IPS-NIHi11 (cell line): ENCODE results near the gene ZNF219.

Experiments
- DNase-seq: peaks from one replicate; pipeline ENCODE4 v3.0.0; 2012; ENCODE audit warnings: mixed read lengths, low spot score

Gene ZNF219

DNA sequence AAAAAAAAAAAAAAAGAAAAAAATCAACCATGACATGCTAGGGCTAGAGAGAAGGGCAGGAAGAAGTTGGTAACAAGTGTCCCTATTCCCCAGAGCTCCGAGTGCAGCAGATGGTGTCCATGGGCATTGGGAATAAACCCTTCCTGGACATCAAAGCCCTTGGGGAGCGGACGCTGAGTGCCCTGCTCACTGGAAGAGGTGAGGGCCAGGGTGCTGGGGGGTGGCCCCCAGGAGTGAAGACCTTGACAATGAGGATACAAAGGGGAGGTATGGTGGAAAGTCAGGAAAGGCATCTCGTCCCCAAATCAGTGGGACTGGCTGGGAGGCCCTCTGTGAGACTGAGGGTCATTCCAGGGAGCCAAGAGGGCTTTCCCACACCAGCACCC, 11.6 kb downstream of the ZNF219 start:
- DNase-seq, result no peak

DNA sequence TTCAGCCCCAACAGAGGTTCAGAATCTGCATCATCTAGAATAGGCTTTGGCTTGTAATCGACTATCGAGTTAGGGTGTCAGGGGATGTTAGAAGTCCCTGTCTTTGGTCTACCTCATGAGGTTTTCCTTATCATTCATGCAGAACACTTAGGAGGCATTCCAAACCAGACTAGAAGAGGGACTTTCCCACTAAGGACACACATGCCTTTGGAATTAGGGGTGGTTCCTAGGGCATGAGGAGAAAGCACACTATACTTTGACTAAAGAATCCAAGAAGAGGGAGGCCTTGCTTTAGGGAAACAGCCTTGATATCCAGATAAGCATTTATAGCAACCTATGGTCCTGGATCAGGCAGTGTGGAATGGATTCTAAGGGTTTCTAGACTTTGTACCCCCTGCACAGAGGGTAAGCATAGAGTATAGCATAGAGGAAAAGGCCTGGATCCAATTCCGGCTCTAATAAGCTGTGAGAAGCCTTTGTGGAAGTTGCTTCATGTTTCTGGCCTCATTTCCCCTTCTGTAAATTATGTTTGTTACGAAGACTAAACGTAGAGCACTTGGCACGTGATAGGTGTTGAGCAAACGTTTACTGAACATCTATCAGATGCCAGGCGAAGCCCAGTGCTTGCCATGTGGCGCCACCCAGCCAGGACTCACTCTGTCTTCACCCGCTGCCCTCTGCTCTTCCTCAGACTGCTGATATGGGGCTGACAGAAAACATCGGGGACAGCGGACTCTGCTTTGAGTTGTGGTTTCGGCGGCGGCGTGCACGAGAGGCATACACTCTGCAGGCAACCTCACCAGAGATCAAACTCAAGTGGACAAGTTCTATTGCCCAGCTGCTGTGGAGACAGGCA, 13.2 kb downstream of the ZNF219 start:
- no peak for DNase-seq

DNA sequence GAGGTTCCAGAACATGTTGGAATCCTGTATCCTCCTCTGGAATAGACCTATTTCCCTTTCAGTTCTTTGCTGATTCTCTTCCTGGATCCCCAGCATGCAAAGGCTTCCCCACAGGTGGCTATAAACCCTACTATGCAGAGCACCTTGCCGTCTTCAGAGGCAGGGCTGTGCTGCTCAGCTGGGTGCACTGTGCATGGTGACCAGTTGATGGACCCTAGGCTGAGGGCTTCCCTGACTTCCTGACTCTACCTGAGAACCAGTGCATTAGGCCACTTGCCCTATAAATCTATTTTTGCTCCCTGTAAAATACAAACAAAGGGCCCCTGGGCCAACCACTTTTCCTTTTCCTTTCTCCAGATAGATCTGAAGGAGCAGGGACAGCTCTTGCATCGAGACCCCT, 14.1 kb downstream of the ZNF219 start:
- DNase-seq, result no peak

DNA sequence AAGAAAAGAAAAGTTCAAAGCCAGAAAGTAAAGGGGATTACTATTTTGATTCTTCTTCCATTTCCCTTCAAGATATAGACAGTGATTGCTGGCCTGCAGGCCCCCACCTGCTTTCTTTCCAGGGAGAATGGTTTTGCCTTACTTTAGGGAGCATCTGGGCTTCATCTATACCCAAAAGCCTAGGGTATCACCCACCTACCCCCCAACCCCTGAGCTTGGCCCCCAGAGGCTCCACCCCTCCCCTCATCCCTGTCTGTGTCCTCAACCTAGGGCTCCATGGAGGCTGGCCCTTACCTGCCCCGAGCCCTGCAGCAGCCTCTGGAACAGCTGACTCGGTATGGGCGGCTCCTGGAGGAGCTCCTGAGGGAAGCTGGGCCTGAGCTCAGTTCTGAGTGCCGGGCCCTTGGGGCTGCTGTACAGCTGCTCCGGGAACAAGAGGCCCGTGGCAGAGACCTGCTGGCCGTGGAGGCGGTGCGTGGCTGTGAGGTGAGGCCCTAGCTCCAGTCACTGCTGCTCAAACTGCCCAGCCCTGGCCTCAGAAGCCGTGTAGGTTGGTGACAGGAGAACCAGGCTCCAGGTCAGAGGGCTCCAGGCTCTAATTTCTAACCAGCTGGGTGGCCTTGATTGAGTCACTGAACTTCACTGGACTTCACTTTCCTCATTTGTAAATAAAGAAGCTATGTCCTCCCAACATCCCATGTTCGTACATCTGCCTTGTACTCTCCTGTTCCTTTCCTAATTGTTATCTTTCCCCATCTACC, 14.7 kb downstream of the ZNF219 start:
- no peak for DNase-seq

DNA sequence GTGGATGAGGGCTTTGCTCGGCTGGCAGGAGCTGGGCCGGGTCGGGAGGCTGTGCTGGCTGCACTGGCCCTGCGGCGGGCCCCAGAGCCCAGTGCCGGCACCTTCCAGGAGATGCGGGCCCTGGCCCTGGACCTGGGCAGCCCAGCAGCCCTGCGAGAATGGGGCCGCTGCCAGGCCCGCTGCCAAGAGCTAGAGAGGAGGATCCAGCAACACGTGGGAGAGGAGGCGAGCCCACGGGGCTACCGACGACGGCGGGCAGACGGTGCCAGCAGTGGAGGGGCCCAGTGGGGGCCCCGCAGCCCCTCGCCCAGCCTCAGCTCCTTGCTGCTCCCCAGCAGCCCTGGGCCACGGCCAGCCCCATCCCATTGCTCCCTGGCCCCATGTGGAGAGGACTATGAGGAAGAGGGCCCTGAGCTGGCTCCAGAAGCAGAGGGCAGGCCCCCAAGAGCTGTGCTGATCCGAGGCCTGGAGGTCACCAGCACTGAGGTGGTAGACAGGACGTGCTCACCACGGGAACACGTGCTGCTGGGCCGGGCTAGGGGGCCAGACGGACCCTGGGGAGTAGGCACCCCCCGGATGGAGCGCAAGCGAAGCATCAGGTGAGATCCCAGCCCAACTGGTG, 16.8 kb downstream of the ZNF219 start:
- DNase-seq, result no peak

DNA sequence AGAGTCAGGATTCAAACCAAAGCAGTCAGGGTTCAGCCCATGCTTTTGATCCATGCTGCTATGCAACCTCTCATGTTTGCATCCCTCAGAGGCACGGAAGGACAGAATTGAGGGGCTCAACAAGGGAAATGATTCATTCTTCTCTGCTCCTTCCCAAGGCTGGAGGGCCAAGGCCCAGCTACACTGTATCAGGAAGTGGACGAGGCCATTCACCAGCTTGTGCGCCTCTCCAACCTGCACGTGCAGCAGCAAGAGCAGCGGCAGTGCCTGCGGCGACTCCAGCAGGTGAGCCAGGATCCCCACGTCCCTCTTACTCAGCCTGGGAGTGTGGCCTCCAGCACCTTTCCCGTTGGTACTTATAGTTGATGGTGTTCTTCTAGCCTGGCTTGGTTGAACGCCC, 19.7 kb downstream of the ZNF219 start:
- no peak for DNase-seq

DNA sequence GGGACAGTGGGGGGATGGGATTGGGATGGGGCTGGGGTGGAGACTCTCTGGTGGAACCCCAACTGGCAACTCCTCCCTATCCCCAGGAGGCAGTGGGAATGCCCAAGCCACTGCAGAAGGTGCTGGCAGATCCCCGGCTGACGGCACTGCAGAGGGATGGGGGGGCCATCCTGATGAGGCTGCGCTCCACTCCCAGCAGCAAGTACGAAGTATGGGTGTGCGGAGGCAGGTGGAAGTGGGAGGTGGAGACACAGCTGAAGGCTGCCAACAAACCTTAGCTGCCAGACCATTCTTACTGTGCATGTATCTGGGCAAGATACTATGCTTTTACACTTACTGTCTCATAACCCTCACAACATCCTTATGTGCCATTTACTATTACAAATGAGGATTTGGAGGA, 20.2 kb downstream of the ZNF219 start:
- no peak for DNase-seq

DNA sequence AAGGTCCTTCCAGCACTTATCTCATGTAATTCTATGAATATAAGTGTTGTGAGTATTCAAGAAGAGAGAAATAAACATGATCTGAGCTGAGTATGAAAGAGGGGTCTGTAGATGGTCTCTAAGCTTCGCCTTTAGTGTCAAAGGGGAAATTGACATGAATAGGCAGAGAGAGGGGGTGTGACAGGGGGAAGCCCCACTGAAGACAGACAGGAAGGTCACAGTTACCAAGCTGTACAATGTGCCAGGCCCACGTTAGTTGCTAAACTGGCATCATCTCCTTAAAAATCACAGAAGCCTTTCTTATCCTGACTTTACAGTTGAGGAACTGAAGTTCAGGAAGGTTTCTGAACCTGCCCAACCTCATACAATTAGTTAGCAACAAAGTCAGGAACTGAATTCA, 20.8 kb downstream of the ZNF219 start:
- DNase-seq, result no peak

DNA sequence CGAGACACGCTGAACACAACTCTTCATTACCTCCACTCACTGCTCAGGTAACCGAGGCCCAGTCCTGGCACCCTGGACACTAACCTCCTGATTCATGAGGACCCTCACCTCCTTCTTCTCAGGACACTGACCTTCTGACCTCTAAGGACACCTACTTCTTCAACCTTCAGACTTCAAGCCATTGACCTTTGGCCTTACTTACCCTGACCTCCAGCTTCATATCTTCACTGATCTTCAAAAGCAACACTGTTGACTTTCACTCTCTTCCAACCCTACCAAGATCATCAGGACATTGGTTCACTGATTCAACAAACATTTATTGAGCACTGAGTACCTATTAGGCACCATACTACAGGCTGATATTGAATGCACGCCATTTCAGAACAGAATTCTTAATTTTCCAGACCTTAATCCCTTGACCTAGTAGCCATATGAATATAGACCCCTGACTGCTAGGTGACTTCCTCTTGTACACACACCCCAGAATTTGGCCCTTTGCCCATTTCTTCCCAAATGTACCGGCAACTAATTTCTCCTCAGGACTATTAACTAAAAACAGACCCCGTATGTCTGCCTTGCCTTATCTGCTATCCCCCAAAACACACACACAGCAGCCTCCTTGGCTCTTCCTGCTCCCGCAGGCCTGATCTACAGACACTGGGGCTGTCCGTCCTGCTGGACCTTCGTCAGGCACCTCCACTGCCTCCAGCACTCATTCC, 22.6 kb downstream of the ZNF219 start:
- DNase-seq, result no peak

DNA sequence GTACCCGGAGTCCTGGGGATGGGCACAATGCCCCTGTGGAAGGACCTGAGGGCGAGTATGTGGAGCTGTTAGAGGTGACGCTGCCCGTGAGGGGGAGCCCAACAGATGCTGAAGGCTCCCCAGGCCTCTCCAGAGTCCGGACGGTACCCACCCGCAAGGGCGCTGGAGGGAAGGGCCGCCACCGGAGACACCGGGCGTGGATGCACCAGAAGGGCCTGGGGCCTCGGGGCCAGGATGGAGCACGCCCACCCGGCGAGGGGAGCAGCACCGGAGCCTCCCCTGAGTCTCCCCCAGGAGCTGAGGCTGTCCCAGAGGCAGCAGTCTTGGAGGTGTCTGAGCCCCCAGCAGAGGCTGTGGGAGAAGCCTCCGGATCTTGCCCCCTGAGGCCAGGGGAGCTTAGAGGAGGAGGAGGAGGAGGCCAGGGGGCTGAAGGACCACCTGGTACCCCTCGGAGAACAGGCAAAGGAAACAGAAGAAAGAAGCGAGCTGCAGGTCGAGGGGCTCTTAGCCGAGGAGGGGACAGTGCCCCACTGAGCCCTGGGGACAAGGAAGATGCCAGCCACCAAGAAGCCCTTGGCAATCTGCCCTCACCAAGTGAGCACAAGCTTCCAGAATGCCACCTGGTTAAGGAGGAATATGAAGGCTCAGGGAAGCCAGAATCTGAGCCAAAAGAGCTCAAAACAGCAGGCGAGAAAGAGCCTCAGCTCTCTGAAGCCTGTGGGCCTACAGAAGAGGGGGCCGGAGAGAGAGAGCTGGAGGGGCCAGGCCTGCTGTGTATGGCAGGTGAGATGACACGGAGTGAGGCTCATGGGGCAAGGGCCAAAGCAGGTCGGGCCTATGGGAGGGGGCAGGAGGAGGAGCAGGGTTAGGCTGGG, 23.8 kb downstream of the ZNF219 start:
- no peak for DNase-seq

DNA sequence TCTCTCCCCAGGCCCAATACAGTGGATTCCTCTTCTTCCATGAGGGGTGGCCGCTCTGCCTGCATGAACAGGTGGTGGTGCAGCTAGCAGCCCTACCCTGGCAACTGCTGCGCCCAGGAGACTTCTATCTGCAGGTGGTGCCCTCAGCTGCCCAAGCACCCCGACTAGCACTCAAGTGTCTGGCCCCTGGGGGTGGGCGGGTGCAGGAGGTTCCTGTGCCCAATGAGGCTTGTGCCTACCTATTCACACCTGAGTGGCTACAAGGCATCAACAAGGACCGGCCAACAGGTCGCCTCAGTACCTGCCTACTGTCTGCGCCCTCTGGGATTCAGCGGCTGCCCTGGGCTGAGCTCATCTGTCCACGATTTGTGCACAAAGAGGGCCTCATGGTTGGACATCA, 24.5 kb downstream of the ZNF219 start:
- no peak for DNase-seq

DNA sequence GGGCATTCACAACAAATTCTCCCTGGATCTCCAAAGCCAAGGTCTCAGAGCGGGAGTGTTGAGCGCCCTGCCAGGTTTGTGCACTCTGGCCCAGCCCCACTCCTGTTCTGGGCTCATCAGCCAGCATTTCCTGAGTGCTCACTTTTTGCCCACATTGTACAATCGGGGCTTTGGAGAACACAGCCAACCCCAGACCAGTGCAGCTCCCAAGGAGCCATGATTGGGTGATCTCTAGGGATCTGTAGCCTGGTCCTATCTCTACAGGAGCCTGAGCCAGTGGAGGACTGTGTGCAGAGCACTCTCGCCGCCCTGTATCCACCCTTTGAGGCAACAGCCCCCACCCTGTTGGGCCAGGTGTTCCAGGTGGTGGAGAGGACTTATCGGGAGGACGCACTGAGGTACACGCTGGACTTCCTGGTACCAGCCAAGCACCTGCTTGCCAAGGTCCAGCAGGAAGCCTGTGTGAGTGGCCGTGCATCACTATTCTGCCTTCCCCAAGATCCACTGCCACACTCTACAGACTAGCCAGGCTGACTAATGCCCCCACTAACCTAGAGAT, 25.6 kb downstream of the ZNF219 start:
- no peak for DNase-seq

DNA sequence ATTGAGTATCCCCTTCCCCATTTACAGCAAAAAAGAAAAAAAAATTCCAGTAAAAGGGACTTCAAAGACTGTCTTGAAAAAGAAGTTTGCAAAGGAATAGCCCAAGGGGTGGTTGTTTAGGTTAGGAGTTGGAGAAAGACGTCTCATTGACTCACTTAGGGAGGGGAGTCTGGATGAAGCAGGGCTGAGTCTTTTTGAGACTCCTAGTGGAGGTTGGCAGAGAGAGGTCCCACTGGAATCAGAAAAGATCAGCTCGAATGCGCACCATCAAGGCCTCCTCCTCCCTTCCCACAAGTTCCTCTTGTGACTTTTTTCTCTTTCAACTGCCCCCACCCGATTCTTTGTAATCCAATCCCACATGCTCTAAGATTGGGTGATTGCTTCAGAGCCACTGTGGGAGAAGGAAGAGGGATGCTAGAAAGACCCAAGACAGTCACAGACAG, 26.4 kb downstream of the ZNF219 start:
- DNase-seq, result no peak

DNA sequence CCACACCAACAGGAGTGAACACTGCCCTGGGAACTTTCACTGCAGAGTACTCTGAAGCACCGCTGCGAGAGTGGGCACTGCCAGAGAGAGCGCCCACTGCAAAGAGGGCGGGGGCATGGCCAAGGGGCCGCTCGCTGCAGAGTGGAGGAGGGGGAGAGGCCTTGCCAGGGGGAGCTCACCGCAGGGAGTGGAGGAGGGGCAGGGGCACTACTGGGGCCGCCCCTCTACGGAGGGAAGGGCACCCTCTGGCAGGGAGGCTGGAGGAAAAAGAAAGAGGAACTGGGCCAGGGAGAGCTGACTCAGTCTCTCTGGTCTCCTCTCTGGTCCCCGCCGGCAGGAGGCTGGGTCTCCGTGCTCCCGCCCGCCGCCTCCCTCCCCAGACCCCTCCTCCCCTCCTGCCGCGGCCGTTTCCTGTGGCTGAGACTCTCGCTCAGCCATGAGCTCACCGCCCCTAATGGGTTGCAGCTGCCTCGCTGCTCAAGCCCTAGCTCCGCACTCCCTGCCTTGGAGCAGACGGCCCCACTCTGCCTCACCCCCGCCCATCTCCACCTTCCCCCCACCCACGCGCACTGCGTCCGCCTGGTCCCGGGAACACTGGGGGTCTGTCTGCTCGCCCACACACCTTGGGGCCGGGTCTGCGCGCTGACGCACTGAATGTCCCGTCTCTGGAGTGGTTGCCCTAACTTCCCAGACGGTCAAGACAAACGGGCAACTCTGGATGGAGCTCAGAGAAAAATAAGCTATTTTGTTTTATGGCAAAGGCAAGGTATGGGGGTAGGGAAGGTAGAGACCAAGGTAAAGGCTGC, 27.0 kb downstream of the ZNF219 start:
- peak; percentile 90 for DNase-seq

DNA sequence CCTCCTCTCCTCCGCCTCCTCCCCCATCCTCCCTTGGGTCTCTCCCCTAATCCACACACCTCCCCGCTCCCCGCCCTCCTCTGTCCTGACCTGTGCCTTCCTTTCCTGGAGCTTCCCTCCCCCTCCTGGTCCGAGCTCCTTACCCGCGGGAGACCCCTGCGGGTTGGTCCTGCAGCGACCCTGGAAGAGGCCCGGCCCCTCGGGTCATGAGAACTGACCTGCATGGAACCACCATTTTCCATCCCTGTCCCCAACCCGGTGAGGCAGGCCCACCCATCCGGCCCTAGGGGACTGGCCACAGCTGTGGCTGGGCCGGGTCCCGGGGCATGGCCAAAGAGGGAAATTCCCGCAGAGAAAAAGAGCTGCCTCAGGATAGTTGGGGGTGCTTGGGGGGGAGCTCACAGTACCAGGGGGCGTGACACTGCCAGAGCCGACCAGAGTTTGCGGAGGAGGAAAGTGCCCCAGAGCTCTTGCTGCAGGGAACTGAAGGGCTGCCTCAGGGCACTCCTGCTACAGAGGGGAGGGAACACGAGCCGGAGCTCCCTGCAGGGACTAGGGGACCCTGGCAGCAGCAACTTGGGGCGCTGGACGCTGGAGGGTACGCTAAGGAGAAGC, 27.7 kb downstream of the ZNF219 start:
- peak; percentile 72 for DNase-seq

DNA sequence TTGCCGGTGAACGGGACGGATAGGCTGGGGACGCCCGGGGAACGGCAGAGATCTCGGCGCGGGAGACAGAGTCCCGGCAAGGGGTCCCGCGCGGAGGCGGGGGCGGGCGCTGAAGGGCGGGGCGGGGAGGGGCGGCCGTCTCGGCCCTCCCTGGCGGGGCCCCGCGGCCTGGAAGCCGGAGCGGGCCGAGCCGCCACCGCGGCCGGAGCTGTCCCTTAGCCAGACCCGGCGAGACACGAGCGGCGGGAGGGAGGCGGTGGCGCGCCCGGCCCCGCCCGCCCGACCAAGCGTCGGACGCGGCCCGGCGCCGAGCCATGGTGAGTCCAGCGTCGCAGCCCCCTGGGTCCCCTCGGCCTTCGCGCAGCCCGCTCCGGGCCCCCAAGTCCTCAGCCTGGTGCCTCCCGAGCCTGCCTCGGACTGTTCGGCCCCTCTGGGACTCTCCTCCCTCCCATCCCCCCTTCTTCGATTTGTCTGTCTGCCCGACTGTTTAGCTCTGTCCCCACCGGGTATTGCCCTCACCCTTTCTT, 28.3 kb downstream of the ZNF219 start, which contains the start of gene ARHGEF40:
TSS of gene ARHGEF40 (plus strand) at position 222 of the 527 bp plus-strand sequence. CDS start at position 315, 93 bp downstream.
- DNase-seq, result peak; percentile 74

DNA sequence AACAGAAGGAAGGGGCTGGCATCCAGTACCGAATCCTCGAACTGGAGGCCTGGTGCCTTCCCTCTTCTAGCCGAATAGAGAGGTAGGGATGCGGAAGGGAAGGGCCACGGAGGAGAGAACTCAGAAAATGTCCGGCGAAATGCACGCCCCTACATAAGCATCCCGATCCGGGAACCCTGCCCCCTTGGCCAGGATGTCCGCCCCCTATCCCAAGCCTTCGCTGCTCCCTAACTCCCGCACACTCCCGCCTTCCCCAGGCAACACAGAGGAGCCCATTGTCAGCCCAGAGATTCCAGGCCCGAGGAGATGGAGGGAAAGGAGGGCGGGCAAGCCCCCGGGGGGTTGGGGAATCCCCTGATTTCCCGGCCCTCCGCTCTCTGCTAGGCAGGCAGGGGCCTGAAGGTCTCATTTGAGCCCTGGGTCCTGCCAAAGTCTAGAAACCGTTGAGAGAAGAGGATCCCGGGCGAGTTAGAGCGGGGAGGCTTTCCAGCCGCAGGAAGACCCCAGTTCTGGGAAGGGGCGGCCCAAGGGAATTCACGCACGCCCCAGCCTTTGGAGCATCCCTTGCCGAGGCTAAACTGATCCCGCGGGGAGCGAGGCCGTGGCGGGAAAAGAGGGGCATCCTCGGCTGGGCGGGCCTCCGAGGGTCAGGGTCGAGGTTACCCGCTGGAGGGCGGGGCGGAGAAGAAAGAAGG, 28.9 kb downstream of the ZNF219 start:
- peak; percentile 67 for DNase-seq

DNA sequence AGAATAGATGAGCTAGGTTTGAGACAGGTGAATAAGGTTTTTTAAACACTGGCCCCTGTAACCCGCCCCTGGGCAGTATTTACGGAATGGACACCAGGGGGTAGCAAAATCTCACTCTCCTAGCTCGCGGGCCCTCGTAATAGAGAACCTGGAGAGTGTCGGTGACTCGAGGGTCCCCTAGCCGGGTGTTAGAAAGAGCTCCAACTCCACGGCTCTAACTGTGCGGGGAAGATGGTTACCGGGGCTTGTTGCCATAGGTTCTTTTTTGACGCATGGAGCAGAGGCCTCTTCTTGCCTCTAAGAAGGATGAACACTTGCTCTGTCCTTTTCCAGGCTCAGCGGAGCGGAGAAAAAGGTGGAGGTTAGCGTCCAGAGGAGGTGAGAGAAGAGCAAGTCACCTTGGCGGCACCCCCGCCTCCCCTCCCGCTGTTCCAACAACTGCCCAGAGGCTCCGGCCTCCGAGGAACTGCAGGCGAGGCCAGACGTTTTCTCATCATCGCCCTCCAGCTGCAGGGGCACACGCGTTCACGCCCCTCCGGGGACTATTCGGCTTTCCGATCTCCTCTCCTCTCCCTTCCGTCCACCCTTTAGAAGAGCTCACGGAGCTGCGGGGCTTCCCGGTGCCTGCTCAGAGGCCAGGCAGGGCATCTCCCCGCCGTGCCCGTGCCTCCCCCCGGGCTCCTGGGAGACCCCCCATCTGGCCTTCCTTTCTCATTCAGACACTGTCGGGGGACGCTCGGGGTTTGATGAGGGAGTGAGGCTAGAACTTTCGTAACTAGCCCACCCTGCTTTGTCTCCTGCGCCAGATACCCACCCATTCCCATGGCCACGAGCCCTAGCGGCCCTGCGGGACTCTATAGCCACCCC, 29.7 kb downstream of the ZNF219 start:
- peak; percentile 49 for DNase-seq
